HepG2 (cell line): Measurements from ENCODE around the gene RASA3. TPM values are rescaled to one million over a fixed set of nuclear protein-coding genes. Genes with fewer than 3 reads are reported as not detected.

Experiments
- ATAC-seq: fragments of 200-7000 bp; cut with Tn5 transposase; 3 replicates; pipeline ENCODE4 v1.9.1; 2020; ENCODE audit warnings: mild to moderate bottlenecking, moderate library complexity
- BruUV-seq: library from RNA; stranded (reverse); fragments of 400-500 nt; replicated peaks from 2 replicates; lab custom pipeline; 2021; lab: Mats Ljungman, UMichigan
- CTCF ChIA-PET: fragments of 300-600 bp; formaldehyde crosslinking; extraction: SDS; loops from one replicate; lab custom pipeline; 2021; ENCODE audit warnings: low total read pairs, inconsistent platforms, low intra/inter-chr PET ratio; lab: Yijun Ruan, JAX
- POLR2A ChIA-PET: fragments of 350-600 bp; sonication (Branson Sonifier 250); formaldehyde crosslinking; loops from one replicate; lab custom pipeline; 2020; ENCODE audit warnings: antibody characterized with exemption, inconsistent platforms; lab: Yijun Ruan, JAX
- DNase-seq: peaks from one replicate; pipeline ENCODE4 v3.0.0-alpha.2; 2015; ENCODE audit warnings: low spot score
- FAIRE-seq: peaks from 3 replicates; lab custom pipeline; 2011; peaks lifted over from hg19 to GRCh38; lab: Jason Lieb, UNC
- H2AFZ ChIP-seq: one replicate; pipeline ENCODE4 v1.6.1; 2011; ENCODE audit warnings: low read length, inconsistent platforms
- H3K27ac ChIP-seq: fragments of 300-600 bp; 3 replicates; pipeline ENCODE4 v1.8.0; 2011; ENCODE audit warnings: mixed run types, mild to moderate bottlenecking, mixed read lengths, low read length, inconsistent platforms; ENCODE audit not compliant: insufficient read depth; ENCODE audit errors: extremely low read length
- H3K27me3 ChIP-seq, 2 experiments: fragments of 200-600 bp in 1 of 2; 2 replicates in 1 of 2; 3 replicates in 1 of 2; pipeline versions ENCODE4 v1.6.0 to v1.8.0; 2011; ENCODE audit warnings: low read length in 2 of 2, mild to moderate bottlenecking in 2 of 2, moderate library complexity in 2 of 2, inconsistent platforms in 1 of 2; ENCODE audit not compliant: insufficient read depth in 2 of 2, control insufficient read depth in 1 of 2
- H3K36me3 ChIP-seq, 2 experiments: fragments of 200-600 bp in 1 of 2; replicated peaks in 1 of 2; 2 replicates in 1 of 2; 3 replicates in 1 of 2; pipeline versions ENCODE4 v1.5.1 to v1.8.0; 2011; ENCODE audit warnings: low read length in 2 of 2, inconsistent platforms in 1 of 2; ENCODE audit not compliant: insufficient read depth in 2 of 2, control insufficient read depth in 1 of 2
- H3K4me1 ChIP-seq: 2 replicates; pipeline ENCODE4 v1.5.1; 2012; ENCODE audit warnings: low read length, inconsistent platforms; ENCODE audit not compliant: insufficient read depth
- H3K4me2 ChIP-seq: 2 replicates; pipeline ENCODE4 v1.6.0; 2011; ENCODE audit warnings: low read depth, low read length, inconsistent platforms
- H3K4me3 ChIP-seq, 3 experiments: fragments of 200-600 bp in 1 of 3; sonication (generic), shearing (Covaris generic) in 1 of 3; replicated peaks in 1 of 3; 2 replicates each; pipeline ENCODE4 v1.5.1; 2011 to 2016; ENCODE audit warnings: low read length in 3 of 3, inconsistent platforms in 2 of 3, low read depth in 2 of 3, mild to moderate bottlenecking in 2 of 3, control low read depth in 1 of 3, mixed read lengths in 1 of 3; ENCODE audit not compliant: insufficient read depth in 1 of 3
- H3K79me2 ChIP-seq: one replicate; pipeline ENCODE4 v1.6.1; 2011; ENCODE audit warnings: low read length, inconsistent platforms; ENCODE audit not compliant: insufficient read depth
- H3K9ac ChIP-seq: 2 replicates; pipeline ENCODE4 v1.6.0; 2011; ENCODE audit warnings: mild to moderate bottlenecking, low read depth, low read length, inconsistent platforms; ENCODE audit not compliant: insufficient read depth
- H3K9me3 ChIP-seq: 2 replicates; pipeline ENCODE4 v1.5.1; 2012; ENCODE audit warnings: mild to moderate bottlenecking, low read length
- H4K20me1 ChIP-seq: 2 replicates; pipeline ENCODE4 v1.6.0; 2011; ENCODE audit warnings: inconsistent platforms, mild to moderate bottlenecking, low read length, moderate library complexity; ENCODE audit not compliant: insufficient read depth
- CREM ChIP-seq, 2 experiments: sonication (generic) in 1 of 2; formaldehyde crosslinking in 1 of 2; IDR thresholded peaks; 2 replicates each; pipeline versions ENCODE4 v1.4.0 to v1.6.1; 2016 to 2020; ENCODE audit warnings: antibody characterized with exemption in 1 of 2, mild to moderate bottlenecking in 1 of 2, missing genetic modification reagents in 1 of 2
- EP300 ChIP-seq, 3 experiments: sonication (generic) in 1 of 3; formaldehyde crosslinking in 1 of 3; IDR thresholded peaks; 2 replicates each; pipeline versions ENCODE4 v1.5.1 to v1.6.1; 2011 to 2020; ENCODE audit warnings: low read depth in 2 of 3, low read length in 2 of 3, borderline replicate concordance in 1 of 3, improper control_type of control experiment in 1 of 3, mild to moderate bottlenecking in 1 of 3, missing genetic modification reagents in 1 of 3, moderate library complexity in 1 of 3
- HNRNPLL ChIP-seq: fragments of 200-400 bp; formaldehyde crosslinking; IDR thresholded peaks from 2 replicates; pipeline ENCODE4 v1.6.1; 2017; ENCODE audit warnings: mild to moderate bottlenecking, low read depth, low read length; ENCODE audit not compliant: poor library complexity, severe bottlenecking
- HOXA9 ChIP-seq: sonication (generic); formaldehyde crosslinking; IDR thresholded peaks from 2 replicates; pipeline ENCODE4 v1.8.1; 2022; ENCODE audit warnings: missing genetic modification reagents, mild to moderate bottlenecking, moderate library complexity, borderline replicate concordance
- ISX ChIP-seq: sonication (generic); formaldehyde crosslinking; conservative IDR thresholded peaks from 2 replicates; pipeline ENCODE4 v1.5.0; 2020; ENCODE audit warnings: missing genetic modification reagents
- MBD4 ChIP-seq: IDR thresholded peaks from 2 replicates; pipeline ENCODE4 v1.6.1; 2012; ENCODE audit warnings: low read length, inconsistent platforms, borderline replicate concordance
- POLR2A ChIP-seq, 2 experiments: IDR thresholded peaks; 2 replicates each; pipeline ENCODE4 v1.6.1; 2011; ENCODE audit warnings: low read depth in 2 of 2, low read length in 2 of 2, mild to moderate bottlenecking in 1 of 2, moderate library complexity in 1 of 2; ENCODE audit not compliant: insufficient read depth in 1 of 2
- RAD21 ChIP-seq: fragments of 450-650 bp; formaldehyde crosslinking; IDR thresholded peaks from 2 replicates; pipeline ENCODE4 v1.5.0; 2020; ENCODE audit warnings: mild to moderate bottlenecking
- SRF ChIP-seq: IDR thresholded peaks from 2 replicates; pipeline ENCODE4 v1.6.1; 2011; ENCODE audit warnings: mild to moderate bottlenecking, low read depth, low read length, moderate library complexity
- TRIM24 ChIP-seq: sonication (generic); formaldehyde crosslinking; IDR thresholded peaks from 2 replicates; pipeline ENCODE4 v1.8.0; 2022; ENCODE audit warnings: mild to moderate bottlenecking, missing genetic modification reagents
- ZFP62 ChIP-seq: sonication (generic); formaldehyde crosslinking; IDR thresholded peaks from 2 replicates; pipeline ENCODE4 v1.4.0; 2020; ENCODE audit warnings: missing genetic modification reagents
- ZNF138 ChIP-seq: sonication (generic); formaldehyde crosslinking; IDR thresholded peaks from 2 replicates; pipeline ENCODE4 v1.5.0; 2020; ENCODE audit warnings: mild to moderate bottlenecking, low read depth, missing genetic modification reagents
- ZNF570 ChIP-seq: sonication (generic); formaldehyde crosslinking; IDR thresholded peaks from 2 replicates; pipeline ENCODE4 v1.4.0; 2020; ENCODE audit warnings: mild to moderate bottlenecking, missing genetic modification reagents, borderline replicate concordance
- WGBS: methylation state at CpG from one replicate; pipeline ENCODE4 v1.1.6; 2017; ENCODE audit warnings: low lambda C conversion rate; 5-methylcytosine and 5-hydroxymethylcytosine counted together
- in situ Hi-C: cut with HindIII; loops from 2 replicates; pipeline ENCODE4 v1.10.0; 2017; ENCODE audit warnings: low pct_unique_long_range_greater_than_20kb; ENCODE audit not compliant: extremely low pct_ligation_motif_present
- intact Hi-C: fragments of 100-400 bp; cut with micrococcal nuclease; formaldehyde crosslinking; loops from one replicate; pipeline ENCODE4 v1.10.0; 2022; ENCODE audit not compliant: unreplicated experiment
- polyA plus RNA-seq, 8 experiments: library from polyadenylated mRNA; depleted of rRNA in 3 of 8; stranded (reverse) in 7 of 8; unstranded in 1 of 8; fragments of >200 nt; fragmentation: Illumina TruSeq in 4 of 8; extraction: Trizol in 4 of 8; gene quantifications; 2 replicates each; pipeline versions ENCODE4 v1.2.1 to v1.2.3, GENCODE V29; 2011 to 2016; ENCODE audit warnings: low read depth in 4 of 8, missing spikeins in 1 of 8, mixed read lengths in 1 of 8; ENCODE audit not compliant: insufficient read depth in 1 of 8
- total RNA-seq, 5 experiments: library from RNA; depleted of rRNA; stranded (reverse); fragments of >200 nt; fragmentation: Illumina TruSeq; extraction: Trizol; gene quantifications; 2 replicates each; pipeline ENCODE4 v1.2.3, GENCODE V29; 2016; ENCODE audit warnings: low read depth in 1 of 5
- TF ChIP-seq, protein P1 (sequence below): sonication (generic); formaldehyde crosslinking; IDR thresholded peaks from 2 replicates; pipeline ENCODE4 v1.4.0; 2020; ENCODE audit warnings: mild to moderate bottlenecking, low read depth, missing genetic modification reagents
- TF ChIP-seq, protein P2 (sequence below): sonication (generic); formaldehyde crosslinking; IDR thresholded peaks from 2 replicates; pipeline ENCODE4 v1.5.0; 2020; ENCODE audit warnings: mild to moderate bottlenecking, missing genetic modification reagents
- TF ChIP-seq, protein P3 (sequence below): sonication (generic); formaldehyde crosslinking; conservative IDR thresholded peaks from 2 replicates; pipeline ENCODE4 v1.4.0; 2020; ENCODE audit warnings: mild to moderate bottlenecking, missing genetic modification reagents, moderate library complexity
- TF ChIP-seq, protein P4 (sequence below): IDR thresholded peaks from 2 replicates; pipeline ENCODE4 v1.6.1; 2016; ENCODE audit warnings: low read depth, control low read depth

The RASA3 gene
- total and polyA plus RNA-seq, 2 of the 13 experiments (the other 11 are each of a cell fraction or from before 2014, with no cell fraction given) = 0.05 TPM; not detected in 1

DNA sequence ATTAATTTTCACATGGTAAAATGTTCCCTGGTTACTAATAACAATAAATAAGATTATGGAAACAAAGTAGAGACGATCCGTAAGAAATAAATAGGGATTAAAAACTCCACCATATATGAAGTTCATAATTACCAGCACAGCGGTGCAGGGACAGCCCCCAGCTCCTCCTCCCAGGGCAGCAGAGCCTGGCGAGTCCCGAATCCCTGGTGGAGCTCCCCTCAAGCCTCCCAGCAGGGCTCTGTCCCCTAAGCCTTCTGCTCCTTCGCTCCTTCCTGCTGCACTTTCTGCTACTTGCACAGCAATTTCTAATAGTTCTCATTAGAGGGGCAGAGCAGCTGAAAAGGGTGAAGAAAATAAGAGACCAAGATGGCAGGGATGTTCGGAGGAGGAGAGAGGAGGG is 43.6 kb downstream of the RASA3 start:
- intact Hi-C loops (no loop called here), in situ Hi-C loops (no loop called here)
- Histone ChIP-seq H3K4me2 (no peak overlapping the region), H3K4me3 (no peak overlapping the region), H3K36me3 (no peaks in the 10 kb centered on the region), H3K27ac (no peak overlapping the region), H3K9ac (no peak overlapping the region), H3K4me1 (no peaks in the 10 kb centered on the region), H4K20me1 (no peaks in the 10 kb centered on the region), H3K27me3 (peaks cover 2 to 21% of the 10 kb centered on the region in 2 experiments; a peak in 4 of 5 replicates), H2AFZ (no peak overlapping the region), H3K9me3 (peaks cover 5% of the 10 kb centered on the region; the same call in 1 of the 2 replicates), H3K79me2 (no peaks in the 10 kb centered on the region)
- WGBS = 39% methylated on average over 7 of the region's 7 CpGs
- CTCF ChIA-PET = no interaction called here
- no TSS peak for BruUV-seq
- FAIRE-seq = no peak
- POLR2A ChIA-PET = no interaction called here
- ATAC-seq = no peak
- no peak for DNase-seq
- TF ChIP-seq ISX (CRISPR knock-in tag) (no peak), EP300 (IDR thresholded peaks at IDR 0.05; ENCODE audit: low read depth in 2 of 2, low read length in 2 of 2) (no peak), EP300 (CRISPR knock-in tag; IDR thresholded peaks at IDR 0.05; ENCODE audit: borderline replicate concordance) (no peak), RAD21 (CRISPR knock-in tag) (no peak), ZNF138 (no peak), ZNF570 (CRISPR knock-in tag) (no peak), ZFP62 (CRISPR knock-in tag) (no peak), SRF (no peak), POLR2A (IDR thresholded peaks at IDR 0.05; ENCODE audit: insufficient read depth in 1 of 2, low read depth in 2 of 2, low read length in 2 of 2) (no peak), MBD4 (no peak), CREM (IDR thresholded peaks at IDR 0.05) (no peak), CREM (CRISPR knock-in tag; IDR thresholded peaks at IDR 0.05) (no peak), HOXA9 (CRISPR knock-in tag) (no peak), HNRNPLL (no peak), TRIM24 (CRISPR knock-in tag) (no peak)
- TF ChIP-seq, protein P1, sequence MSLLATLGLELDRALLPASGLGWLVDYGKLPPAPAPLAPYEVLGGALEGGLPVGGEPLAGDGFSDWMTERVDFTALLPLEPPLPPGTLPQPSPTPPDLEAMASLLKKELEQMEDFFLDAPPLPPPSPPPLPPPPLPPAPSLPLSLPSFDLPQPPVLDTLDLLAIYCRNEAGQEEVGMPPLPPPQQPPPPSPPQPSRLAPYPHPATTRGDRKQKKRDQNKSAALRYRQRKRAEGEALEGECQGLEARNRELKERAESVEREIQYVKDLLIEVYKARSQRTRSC = no peak
- TF ChIP-seq, protein P2, sequence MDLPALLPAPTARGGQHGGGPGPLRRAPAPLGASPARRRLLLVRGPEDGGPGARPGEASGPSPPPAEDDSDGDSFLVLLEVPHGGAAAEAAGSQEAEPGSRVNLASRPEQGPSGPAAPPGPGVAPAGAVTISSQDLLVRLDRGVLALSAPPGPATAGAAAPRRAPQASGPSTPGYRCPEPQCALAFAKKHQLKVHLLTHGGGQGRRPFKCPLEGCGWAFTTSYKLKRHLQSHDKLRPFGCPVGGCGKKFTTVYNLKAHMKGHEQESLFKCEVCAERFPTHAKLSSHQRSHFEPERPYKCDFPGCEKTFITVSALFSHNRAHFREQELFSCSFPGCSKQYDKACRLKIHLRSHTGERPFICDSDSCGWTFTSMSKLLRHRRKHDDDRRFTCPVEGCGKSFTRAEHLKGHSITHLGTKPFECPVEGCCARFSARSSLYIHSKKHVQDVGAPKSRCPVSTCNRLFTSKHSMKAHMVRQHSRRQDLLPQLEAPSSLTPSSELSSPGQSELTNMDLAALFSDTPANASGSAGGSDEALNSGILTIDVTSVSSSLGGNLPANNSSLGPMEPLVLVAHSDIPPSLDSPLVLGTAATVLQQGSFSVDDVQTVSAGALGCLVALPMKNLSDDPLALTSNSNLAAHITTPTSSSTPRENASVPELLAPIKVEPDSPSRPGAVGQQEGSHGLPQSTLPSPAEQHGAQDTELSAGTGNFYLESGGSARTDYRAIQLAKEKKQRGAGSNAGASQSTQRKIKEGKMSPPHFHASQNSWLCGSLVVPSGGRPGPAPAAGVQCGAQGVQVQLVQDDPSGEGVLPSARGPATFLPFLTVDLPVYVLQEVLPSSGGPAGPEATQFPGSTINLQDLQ (CRISPR knock-in tag) = no peak
- TF ChIP-seq, protein P3, sequence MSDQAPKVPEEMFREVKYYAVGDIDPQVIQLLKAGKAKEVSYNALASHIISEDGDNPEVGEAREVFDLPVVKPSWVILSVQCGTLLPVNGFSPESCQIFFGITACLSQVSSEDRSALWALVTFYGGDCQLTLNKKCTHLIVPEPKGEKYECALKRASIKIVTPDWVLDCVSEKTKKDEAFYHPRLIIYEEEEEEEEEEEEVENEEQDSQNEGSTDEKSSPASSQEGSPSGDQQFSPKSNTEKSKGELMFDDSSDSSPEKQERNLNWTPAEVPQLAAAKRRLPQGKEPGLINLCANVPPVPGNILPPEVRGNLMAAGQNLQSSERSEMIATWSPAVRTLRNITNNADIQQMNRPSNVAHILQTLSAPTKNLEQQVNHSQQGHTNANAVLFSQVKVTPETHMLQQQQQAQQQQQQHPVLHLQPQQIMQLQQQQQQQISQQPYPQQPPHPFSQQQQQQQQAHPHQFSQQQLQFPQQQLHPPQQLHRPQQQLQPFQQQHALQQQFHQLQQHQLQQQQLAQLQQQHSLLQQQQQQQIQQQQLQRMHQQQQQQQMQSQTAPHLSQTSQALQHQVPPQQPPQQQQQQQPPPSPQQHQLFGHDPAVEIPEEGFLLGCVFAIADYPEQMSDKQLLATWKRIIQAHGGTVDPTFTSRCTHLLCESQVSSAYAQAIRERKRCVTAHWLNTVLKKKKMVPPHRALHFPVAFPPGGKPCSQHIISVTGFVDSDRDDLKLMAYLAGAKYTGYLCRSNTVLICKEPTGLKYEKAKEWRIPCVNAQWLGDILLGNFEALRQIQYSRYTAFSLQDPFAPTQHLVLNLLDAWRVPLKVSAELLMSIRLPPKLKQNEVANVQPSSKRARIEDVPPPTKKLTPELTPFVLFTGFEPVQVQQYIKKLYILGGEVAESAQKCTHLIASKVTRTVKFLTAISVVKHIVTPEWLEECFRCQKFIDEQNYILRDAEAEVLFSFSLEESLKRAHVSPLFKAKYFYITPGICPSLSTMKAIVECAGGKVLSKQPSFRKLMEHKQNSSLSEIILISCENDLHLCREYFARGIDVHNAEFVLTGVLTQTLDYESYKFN (CRISPR knock-in tag) = no peak
- TF ChIP-seq, protein P4, sequence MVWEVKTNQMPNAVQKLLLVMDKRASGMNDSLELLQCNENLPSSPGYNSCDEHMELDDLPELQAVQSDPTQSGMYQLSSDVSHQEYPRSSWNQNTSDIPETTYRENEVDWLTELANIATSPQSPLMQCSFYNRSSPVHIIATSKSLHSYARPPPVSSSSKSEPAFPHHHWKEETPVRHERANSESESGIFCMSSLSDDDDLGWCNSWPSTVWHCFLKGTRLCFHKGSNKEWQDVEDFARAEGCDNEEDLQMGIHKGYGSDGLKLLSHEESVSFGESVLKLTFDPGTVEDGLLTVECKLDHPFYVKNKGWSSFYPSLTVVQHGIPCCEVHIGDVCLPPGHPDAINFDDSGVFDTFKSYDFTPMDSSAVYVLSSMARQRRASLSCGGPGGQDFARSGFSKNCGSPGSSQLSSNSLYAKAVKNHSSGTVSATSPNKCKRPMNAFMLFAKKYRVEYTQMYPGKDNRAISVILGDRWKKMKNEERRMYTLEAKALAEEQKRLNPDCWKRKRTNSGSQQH (CRISPR knock-in tag) = no peak
